ENCODE measurements around the gene PDE8B.

PDE8B gene

GRCh38 chr5:77295863-77296378, 85.4 kb downstream of the PDE8B start:
- DNase-seq = no peak

- no peak for DNase-seq
These were observed 87.7 kb downstream of the PDE8B start for GRCh38 chr5:77298146-77298545.

GRCh38 chr5:77300451-77300850, 90.0 kb downstream of the PDE8B start:
- no peak for DNase-seq

GRCh38 chr5:77301447-77301883, 91.0 kb downstream of the PDE8B start:
- no peak for DNase-seq

GRCh38 chr5:77302247-77302646, 91.8 kb downstream of the PDE8B start:
- DNase-seq = no peak

- no peak for DNase-seq
These were observed 92.2 kb downstream of the PDE8B start for GRCh38 chr5:77302653-77303052.

DNA sequence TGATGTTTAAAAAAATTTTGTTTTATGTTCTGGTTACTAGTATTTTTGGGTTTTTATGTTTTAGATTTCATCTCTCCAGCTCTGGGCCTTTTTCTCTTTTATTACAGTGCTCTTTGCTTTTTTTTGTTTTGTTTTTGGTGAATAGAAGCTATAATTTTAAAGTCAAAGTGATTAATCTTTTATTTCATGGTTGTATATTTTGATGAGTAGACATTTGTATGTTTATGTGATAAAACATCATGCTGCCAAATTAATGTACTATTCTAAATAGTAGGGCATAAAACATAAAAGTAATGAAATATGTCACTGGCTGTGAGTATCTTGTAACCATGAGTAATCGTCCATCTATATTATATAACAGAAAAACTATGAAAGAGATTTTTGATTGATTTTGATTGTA, 93.9 kb downstream of the PDE8B start:
- no peak for DNase-seq

DNA sequence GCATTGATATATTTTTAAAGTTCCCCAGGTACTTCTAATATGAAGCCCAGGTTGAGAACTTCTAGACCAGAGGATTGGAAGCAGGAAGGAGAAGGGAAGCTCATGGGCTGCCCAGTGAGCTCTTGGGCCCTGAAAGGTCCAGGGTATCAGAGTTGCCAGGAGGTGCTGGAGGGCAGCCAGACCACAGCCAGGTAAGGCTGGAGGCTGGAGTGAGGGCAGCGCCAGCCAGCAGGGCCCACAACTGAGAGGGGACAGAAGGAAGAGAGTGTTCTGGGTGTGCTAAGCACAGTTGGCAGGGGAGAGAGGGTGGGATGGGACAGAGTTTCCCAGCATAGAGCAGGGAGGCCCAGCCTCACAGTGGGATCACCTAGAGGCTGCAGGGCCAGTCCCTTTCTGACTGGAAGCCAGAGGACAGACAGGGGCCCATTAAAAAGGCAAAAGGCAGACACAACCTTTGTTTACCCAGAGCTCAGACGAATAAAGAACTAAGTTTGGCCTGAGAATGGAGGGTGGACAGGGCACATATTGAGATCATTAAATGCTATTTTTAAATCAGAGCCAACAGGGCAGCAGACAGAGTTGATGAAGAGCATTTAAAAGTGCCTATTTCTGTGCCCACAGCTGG, 94.9 kb downstream of the PDE8B start:
- DNase-seq = no peak

DNA sequence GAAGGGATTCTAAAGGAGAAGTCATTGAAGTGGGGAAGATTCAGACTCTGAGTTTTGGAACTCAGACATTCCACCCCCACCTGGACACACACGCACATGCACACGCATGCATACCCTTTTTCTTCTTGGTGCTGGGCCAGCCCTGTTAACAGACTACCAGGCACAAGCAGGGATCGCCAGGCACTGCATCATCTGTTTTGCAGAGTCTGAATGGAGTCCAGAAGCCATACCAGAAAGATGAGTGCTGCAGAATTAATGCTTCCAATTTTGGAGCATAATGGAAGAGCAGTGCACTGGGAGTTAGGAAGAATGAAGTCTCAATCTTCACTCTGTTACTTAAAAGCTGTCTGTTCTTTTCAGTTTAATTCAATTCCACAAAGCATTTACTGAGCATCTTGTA, 95.5 kb downstream of the PDE8B start:
- no peak for DNase-seq

DNA sequence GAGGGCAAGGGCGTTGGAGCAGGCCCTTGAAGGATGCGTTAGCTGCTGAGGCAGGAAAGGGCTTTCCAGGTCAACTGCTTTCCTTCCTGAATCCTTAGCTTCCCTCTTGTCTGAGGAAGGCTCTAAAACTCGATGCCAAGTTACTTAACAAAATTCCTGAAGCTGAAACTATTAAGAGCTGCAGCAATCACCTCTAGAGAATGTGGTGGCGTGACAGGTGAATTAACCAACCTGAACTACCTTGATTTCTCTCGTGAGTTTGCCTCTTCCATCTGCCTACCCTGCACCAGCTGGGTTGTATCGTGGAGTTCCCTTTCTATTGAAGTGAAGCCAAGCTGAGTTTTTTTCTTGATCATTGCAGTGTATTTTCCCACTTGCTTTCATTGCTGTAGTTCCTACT, 96.1 kb downstream of the PDE8B start:
- DNase-seq = no peak

DNA sequence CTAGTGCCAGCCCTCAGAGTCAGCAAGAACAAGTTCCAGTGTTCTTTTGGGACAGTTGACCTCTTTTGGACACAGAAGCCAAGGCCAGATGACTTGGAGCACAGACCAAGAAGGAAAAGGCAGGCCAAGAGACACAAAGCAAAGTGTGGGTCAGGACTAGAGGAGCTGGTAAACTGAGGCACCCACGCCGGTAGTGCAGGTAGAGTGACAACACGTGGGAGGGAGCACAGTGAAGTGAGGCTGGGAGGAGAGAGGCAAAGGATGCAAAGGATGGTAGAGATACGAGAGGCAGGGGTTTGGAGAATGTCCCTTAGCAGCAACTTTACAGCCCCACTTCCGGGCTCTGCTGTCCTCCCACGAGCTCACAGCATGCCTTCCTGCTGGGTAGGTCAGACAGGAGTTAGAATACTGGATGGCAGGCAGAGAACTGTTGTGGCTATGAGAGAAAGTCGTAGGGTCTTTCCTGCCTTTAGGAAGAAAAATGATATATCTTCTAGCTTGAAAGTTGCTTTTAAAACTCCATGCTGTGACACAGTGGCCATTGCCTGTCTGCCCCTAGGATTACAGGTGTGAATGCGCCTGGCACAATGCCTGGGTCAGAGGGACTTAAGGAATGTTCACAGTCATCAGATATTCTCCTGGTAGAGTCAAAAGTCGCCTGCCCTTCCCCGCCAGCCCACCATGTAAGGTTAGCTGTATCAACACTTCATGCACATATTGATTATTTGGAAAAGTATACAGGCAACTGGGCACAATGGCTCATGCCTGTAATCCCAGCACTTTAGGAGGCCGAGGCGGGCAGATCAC, 97.9 kb downstream of the PDE8B start:
- DNase-seq = no peak

DNA sequence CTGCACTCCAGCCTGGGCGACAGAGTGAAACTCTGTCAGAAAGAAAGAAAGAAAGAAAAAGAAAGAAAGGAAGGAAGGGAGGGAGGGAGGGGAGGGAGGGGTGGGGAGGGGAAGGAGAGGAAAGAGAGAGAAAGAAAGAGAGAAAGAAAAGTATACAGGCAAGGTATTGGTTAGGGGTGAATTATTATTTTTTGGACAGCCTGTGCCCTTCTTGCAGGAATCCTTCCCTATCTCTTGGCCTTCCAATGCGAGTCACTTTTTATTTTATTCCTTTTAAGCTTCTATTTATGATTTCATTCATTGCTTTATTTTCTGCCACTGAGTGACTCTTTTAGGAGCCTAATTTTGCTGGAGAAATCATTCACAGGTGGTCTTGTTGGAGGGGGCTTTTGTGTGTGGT, 98.7 kb downstream of the PDE8B start:
- DNase-seq = no peak

GRCh38 chr5:77310494-77311213, 100.2 kb downstream of the PDE8B start:
- no peak for DNase-seq

GRCh38 chr5:77311214-77311571, 100.7 kb downstream of the PDE8B start:
- DNase-seq = no peak

- DNase-seq = no peak
These were observed 101.9 kb downstream of the PDE8B start for GRCh38 chr5:77312413-77312812.

GRCh38 chr5:77316871-77317661, 106.6 kb downstream of the PDE8B start:
- no peak for DNase-seq

GRCh38 chr5:77318060-77318459, 107.6 kb downstream of the PDE8B start:
- no peak for DNase-seq

GRCh38 chr5:77319117-77319804, 108.8 kb downstream of the PDE8B start:
- no peak for DNase-seq

- no peak for DNase-seq
These were observed 111.4 kb downstream of the PDE8B start for GRCh38 chr5:77321793-77322394.

- no peak for DNase-seq
These were observed 111.9 kb downstream of the PDE8B start for GRCh38 chr5:77322406-77322805.

DNA sequence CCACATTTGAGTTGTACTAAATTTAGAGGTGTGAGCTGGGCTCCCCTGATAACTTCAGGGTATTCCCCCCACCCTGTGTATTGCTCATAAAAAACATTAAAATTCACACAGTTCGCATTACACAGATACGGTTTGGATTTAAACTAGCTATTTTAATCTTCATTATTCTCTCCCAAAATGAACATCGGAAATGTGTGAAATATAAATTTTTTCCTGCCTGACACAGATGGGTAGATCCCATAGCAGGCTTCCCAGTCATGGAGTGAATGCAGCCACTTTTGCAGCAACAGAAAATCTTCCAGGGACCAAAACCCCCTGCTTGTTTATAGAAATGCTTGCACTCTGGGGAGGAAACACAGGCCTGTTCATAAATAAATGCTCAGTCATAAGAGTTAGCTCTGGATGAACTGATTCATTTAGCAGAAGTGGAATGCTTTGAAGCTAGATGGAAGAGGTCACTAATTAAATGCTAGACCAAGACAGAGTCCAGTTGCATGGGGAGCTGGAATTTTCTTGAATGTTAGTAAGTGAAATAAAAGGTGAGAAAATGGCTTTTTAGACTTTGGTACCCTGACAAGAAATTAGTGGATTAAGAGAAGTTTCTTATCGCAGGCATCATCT, 115.6 kb downstream of the PDE8B start:
- no peak for DNase-seq
